ENCODE results near the gene HOXB13.
A peak's percentile ranks its signal among the peaks of the same experiment; 100 is the strongest.

DNA sequence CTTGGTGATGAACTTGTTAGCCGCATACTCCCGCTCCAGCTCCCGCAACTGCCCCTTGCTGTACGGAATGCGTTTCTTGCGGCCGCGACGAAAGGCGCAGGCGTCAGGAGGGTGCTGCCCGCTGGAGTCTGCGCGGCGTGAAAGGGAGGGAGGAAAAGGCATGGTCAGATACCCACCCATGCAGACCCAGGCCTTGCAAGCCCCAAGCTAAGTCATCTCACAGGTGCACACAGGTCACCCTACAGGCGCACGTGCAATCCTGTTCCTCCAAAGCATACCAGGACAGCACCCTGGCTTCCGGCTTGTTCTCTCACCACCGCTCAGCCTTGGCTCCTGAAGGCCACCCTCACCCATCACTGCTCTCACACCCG lies 1.6 kb downstream of the HOXB13 start:
- TF ChIP-seq POLR2AphosphoS5 (IDR thresholded peaks at IDR 0.05; ENCODE audit: low read depth) (no peak), JUNB (IDR thresholded peaks at IDR 0.05; ENCODE audit: unreplicated experiment) (no peak), EZH2 (IDR thresholded peaks at IDR 0.05; ENCODE audit: low read depth, unreplicated experiment) (peak; percentile 82), ZNF114 (CRISPR knock-in tag; IDR thresholded peaks at IDR 0.05) (no peak), EZH2phosphoT487 (IDR thresholded peaks at IDR 0.05; ENCODE audit: unreplicated experiment) (no peak), NANOG (IDR thresholded peaks at IDR 0.05; ENCODE audit: borderline replicate concordance) (no peak), CREB1 (CRISPR knock-in tag; IDR thresholded peaks at IDR 0.05; ENCODE audit: low read depth) (no peak), ZNF331 (CRISPR knock-in tag; IDR thresholded peaks at IDR 0.05; ENCODE audit: low read depth) (no peak), STAT1 (IDR thresholded peaks at IDR 0.05; ENCODE audit: unreplicated experiment) (no peak)
- TF ChIP-seq, protein P1, sequence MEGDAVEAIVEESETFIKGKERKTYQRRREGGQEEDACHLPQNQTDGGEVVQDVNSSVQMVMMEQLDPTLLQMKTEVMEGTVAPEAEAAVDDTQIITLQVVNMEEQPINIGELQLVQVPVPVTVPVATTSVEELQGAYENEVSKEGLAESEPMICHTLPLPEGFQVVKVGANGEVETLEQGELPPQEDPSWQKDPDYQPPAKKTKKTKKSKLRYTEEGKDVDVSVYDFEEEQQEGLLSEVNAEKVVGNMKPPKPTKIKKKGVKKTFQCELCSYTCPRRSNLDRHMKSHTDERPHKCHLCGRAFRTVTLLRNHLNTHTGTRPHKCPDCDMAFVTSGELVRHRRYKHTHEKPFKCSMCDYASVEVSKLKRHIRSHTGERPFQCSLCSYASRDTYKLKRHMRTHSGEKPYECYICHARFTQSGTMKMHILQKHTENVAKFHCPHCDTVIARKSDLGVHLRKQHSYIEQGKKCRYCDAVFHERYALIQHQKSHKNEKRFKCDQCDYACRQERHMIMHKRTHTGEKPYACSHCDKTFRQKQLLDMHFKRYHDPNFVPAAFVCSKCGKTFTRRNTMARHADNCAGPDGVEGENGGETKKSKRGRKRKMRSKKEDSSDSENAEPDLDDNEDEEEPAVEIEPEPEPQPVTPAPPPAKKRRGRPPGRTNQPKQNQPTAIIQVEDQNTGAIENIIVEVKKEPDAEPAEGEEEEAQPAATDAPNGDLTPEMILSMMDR (conservative IDR thresholded peaks at IDR 0.05; ENCODE audit: low read depth in 2 of 2), result no peak
- TF ChIP-seq, protein P2, sequence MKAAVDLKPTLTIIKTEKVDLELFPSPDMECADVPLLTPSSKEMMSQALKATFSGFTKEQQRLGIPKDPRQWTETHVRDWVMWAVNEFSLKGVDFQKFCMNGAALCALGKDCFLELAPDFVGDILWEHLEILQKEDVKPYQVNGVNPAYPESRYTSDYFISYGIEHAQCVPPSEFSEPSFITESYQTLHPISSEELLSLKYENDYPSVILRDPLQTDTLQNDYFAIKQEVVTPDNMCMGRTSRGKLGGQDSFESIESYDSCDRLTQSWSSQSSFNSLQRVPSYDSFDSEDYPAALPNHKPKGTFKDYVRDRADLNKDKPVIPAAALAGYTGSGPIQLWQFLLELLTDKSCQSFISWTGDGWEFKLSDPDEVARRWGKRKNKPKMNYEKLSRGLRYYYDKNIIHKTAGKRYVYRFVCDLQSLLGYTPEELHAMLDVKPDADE (IDR thresholded peaks at IDR 0.05), result no peak
- TF ChIP-seq, protein P3, sequence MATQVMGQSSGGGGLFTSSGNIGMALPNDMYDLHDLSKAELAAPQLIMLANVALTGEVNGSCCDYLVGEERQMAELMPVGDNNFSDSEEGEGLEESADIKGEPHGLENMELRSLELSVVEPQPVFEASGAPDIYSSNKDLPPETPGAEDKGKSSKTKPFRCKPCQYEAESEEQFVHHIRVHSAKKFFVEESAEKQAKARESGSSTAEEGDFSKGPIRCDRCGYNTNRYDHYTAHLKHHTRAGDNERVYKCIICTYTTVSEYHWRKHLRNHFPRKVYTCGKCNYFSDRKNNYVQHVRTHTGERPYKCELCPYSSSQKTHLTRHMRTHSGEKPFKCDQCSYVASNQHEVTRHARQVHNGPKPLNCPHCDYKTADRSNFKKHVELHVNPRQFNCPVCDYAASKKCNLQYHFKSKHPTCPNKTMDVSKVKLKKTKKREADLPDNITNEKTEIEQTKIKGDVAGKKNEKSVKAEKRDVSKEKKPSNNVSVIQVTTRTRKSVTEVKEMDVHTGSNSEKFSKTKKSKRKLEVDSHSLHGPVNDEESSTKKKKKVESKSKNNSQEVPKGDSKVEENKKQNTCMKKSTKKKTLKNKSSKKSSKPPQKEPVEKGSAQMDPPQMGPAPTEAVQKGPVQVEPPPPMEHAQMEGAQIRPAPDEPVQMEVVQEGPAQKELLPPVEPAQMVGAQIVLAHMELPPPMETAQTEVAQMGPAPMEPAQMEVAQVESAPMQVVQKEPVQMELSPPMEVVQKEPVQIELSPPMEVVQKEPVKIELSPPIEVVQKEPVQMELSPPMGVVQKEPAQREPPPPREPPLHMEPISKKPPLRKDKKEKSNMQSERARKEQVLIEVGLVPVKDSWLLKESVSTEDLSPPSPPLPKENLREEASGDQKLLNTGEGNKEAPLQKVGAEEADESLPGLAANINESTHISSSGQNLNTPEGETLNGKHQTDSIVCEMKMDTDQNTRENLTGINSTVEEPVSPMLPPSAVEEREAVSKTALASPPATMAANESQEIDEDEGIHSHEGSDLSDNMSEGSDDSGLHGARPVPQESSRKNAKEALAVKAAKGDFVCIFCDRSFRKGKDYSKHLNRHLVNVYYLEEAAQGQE (IDR thresholded peaks at IDR 0.05; ENCODE audit: unreplicated experiment), result no peak
- TF ChIP-seq, protein P4, sequence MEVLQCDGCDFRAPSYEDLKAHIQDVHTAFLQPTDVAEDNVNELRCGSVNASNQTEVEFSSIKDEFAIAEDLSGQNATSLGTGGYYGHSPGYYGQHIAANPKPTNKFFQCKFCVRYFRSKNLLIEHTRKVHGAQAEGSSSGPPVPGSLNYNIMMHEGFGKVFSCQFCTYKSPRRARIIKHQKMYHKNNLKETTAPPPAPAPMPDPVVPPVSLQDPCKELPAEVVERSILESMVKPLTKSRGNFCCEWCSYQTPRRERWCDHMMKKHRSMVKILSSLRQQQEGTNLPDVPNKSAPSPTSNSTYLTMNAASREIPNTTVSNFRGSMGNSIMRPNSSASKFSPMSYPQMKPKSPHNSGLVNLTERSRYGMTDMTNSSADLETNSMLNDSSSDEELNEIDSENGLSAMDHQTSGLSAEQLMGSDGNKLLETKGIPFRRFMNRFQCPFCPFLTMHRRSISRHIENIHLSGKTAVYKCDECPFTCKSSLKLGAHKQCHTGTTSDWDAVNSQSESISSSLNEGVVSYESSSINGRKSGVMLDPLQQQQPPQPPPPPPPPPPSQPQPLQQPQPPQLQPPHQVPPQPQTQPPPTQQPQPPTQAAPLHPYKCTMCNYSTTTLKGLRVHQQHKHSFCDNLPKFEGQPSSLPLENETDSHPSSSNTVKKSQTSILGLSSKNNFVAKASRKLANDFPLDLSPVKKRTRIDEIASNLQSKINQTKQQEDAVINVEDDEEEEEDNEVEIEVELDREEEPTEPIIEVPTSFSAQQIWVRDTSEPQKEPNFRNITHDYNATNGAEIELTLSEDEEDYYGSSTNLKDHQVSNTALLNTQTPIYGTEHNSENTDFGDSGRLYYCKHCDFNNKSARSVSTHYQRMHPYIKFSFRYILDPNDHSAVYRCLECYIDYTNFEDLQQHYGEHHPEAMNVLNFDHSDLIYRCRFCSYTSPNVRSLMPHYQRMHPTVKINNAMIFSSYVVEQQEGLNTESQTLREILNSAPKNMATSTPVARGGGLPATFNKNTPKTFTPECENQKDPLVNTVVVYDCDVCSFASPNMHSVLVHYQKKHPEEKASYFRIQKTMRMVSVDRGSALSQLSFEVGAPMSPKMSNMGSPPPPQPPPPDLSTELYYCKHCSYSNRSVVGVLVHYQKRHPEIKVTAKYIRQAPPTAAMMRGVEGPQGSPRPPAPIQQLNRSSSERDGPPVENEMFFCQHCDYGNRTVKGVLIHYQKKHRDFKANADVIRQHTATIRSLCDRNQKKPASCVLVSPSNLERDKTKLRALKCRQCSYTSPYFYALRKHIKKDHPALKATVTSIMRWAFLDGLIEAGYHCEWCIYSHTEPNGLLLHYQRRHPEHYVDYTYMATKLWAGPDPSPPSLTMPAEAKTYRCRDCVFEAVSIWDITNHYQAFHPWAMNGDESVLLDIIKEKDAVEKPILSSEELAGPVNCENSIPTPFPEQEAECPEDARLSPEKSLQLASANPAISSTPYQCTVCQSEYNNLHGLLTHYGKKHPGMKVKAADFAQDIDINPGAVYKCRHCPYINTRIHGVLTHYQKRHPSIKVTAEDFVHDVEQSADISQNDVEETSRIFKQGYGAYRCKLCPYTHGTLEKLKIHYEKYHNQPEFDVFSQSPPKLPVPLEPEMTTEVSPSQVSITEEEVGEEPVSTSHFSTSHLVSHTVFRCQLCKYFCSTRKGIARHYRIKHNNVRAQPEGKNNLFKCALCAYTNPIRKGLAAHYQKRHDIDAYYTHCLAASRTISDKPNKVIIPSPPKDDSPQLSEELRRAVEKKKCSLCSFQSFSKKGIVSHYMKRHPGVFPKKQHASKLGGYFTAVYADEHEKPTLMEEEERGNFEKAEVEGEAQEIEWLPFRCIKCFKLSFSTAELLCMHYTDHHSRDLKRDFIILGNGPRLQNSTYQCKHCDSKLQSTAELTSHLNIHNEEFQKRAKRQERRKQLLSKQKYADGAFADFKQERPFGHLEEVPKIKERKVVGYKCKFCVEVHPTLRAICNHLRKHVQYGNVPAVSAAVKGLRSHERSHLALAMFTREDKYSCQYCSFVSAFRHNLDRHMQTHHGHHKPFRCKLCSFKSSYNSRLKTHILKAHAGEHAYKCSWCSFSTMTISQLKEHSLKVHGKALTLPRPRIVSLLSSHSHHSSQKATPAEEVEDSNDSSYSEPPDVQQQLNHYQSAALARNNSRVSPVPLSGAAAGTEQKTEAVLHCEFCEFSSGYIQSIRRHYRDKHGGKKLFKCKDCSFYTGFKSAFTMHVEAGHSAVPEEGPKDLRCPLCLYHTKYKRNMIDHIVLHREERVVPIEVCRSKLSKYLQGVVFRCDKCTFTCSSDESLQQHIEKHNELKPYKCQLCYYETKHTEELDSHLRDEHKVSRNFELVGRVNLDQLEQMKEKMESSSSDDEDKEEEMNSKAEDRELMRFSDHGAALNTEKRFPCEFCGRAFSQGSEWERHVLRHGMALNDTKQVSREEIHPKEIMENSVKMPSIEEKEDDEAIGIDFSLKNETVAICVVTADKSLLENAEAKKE (CRISPR knock-in tag; IDR thresholded peaks at IDR 0.05), result no peak

All from GM23338 (cell line).